K562 treated with DMSO at 1 percent for 4 hours (cell line): ENCODE results near the gene SPEM2. TPM values are rescaled to one million over a fixed set of nuclear protein-coding genes. Genes with fewer than 3 reads are reported as not detected.

Experiments used
- total RNA-seq: library from RNA; unstranded; fragments of 300-600 nt; gene quantifications from 2 replicates; pipeline ENCODE4 v1.2.3, GENCODE V29; 2022; ENCODE audit not compliant: insufficient read depth

Gene SPEM2
- not detected in 2 replicates for total RNA-seq

DNA sequence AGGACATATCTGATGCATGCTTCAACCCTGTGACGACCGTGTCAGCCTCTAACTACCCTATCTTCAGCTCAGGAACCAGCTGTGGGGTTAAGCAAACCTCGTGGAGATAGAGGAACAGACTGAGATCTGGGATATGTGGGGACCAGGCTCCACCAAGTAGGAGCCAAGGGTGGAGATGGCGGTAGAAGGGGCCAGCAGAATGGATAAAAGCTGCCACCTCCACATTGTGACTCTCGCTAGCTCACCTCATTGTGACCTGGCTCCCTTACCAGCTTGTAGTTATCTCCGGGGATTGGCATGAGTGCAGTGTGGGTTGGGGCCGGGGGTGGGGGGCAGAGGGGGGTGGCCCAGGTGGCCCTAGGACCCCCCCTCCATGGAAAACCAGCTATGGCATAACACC lies at the start of gene SPEM2:
SPEM2 (plus strand) TSS at position 301 of the 400 bp plus-strand sequence; CDS start at position 374, 73 bp downstream.

DNA sequence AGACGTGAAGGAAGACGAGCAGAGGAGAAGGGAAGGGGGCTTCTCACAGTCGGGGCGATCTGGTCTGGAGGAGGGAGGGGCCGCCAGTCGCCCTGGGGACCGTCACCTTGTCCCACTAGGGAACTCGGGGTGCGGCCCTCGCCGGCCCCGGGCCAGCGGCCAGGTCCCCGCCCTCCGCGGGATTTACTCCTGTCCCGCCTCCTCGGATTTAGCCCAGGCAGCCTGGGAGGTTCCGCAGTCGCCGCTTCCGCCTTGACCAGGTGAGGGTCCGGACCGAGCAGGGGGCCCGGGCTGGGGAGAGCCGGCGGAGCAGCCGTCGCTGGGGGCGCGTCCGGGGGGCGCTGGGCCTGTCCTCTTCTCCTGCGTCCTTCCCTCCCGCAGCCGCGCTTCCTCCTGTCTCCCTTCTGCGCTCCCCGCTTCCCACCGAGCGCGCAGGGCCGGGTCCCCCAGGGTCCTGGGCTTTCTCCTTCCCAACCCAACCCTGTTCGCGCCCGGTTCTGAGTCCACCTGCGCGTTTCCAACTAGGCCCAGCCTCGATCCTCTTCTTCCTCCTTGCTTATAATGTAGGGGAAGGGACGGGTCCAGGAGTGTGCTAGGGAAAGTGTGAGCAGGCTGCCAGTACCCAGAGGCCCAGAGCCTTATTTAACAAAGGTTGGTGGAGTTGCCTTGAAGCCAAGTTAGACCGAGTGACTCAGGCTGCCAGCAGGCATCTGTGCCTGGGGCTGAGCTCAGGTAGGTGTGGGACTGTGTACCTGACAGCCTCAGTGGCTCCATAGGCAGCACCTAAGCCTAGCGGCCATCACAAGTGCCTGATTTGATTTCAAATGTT lies 44.3 kb upstream of the SPEM2 start, which contains the start of gene TNK1:
TNK1 (plus strand) TSS at position 235 of the 829 bp plus-strand sequence. CDS start 1,838 bp downstream, outside the sequence.

DNA sequence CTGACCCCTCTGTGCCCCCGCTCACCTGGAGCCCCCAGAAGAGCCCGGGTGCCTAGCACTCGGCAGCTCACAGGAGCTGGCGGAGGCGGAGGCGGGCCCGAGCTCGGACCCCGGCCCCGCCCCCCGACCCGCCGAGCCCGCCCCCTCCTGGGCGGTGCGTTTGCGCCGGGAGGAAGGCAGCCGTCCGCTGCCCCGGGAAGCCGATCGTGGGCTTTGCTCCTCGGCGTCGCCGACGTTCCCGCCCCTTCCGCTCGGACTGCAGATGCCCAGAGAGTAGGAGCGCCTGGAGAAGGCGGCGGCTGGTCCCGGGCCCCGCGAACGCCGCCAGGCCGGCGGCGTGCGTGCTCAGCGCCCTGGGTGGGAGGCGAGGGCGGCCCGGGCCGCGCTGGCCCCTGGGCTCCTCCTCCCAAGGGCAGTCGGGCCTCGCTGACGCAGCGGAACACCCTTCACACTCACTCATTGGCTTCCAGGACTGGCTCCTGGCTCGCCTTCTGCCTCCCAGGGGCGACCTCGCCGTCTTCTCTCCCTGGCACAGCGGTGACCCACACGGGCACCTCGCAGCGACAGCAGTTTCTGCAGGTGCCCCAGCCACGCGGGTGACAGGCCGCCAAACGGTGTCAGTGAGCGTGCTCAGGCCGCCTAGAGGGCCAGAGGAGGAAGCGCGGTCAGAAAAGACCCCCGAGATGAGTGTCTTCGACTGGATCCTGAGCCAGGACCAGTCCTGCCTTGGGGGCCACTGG lies 30.8 kb upstream of the SPEM2 start, which contains the start of gene PLSCR3:
PLSCR3 (minus strand) TSS at position 74 of the 740 bp plus-strand sequence. CDS start 415 bp downstream, outside the sequence.

DNA sequence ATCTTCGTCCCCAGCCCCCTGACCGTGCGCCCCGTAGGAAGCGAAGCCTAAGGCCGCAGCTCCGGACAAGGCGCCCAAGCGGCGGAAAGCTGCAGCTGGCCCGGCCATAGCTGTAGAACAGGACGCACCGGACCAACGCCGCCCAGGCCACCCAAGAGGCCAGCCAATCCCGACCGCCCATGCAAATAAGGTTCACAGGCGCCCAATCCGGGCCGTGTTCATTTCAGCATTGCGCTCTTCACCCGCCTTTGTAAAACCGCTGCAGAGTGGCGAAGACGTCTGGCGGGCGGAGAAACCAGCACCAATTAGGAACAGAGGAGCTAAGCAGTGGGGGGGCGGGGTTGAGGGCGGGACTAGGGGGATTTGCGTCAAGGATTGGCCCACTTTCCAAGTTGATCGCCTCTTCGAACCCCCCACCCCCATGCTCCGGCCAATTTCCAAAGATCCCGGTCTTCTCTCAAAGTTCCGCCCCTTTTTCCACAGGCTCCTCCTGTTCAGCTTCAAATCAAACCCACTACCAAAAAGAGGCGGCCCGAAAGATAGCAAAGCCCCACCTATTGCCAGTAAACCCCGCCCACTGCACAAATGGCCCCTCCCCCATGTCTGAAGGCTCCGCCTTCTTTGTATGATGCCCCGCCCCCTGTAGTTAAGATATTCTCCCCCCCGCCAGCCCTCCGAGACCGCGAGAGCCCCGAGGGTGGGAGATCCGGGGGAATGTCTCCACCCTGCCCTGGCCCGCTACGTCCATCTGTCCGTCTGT lies 21.3 kb upstream of the SPEM2 start, which contains the start of gene TMEM256:
TMEM256 (minus strand) TSS at position 121 of the 760 bp plus-strand sequence; CDS start at position 108, 13 bp downstream.

DNA sequence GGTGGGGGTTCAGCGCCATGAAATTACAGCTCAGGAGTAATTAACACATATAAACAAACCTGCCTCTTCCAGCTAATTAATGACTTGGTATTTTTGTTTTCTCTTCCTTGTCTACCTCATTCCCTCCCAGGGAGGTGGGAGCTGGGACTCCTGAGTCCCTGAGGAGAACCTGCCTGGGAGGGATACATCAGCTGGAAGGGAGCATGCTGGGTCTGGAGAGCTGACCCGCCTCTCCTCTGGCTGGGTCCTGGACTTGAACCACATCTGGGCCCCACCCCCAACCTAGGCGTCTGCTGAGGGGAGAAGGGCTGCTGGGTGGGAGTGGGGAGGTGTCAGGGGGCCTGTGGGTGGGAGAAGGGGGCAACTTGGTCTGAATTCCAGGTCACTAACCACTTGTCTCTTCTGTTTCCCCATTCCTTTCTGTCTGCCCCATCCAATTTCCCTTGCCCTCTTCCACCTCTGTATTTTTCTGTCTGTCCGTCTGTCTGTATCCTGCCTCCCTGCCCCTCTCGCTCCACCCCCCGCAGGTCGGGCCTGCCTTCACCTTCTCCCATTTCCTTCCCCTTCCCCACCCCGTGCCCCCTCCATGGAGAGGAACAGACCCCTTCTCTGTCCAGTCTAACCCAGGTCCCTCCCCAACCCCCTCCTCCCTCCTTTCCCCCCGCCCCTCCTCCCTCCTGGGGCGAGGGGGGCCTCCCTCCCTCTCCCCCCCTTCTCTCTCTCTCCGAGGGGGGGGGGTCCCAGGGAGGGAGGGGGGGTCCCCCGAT lies 17.7 kb upstream of the SPEM2 start, which contains the start of gene NLGN2:
NLGN2 (plus strand) TSS at position 361 of the 767 bp plus-strand sequence. CDS start 411 bp downstream, outside the sequence.

DNA sequence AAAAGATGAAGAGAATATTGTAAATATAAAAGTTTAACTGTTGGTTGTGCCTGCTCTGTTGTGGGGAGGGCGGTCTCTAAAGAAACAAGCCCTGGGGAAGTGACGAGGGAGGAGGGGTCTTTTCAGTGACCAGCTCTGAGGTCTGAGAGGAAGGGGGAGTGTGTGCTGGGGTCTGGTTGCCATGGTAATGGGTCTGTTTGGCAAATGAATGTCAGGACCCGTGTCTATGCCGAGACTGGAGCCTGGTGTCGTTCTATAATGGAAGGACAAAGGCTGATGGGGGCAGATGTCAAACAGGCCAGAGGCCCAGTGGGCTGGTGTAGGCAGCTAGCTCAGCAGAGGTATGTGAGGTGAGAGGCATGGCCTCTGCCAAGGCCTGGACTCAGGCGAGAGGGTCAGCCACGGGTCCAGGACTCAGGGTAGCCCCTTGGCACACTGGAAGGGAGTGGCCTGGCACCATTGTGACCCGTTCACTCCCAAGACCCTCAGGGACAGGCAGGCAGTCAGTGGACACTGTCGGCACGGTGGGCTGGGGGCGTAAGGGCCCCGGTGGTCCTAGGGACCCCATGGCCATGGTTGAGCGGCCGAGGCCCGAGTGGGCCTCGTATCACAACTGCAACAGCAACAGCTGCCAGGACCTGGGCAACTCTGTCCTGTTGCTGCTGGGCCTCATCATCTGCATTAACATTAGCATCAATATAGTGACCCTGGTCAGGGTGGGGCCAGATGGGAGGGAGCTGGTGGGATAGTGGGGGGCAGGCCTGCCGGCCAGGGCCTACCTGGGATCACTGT lies 5.4 kb upstream of the SPEM2 start, which contains the start of gene SPEM1:
SPEM1 (plus strand) TSS at position 506 of the 792 bp plus-strand sequence; CDS start at position 567, 61 bp downstream.

DNA sequence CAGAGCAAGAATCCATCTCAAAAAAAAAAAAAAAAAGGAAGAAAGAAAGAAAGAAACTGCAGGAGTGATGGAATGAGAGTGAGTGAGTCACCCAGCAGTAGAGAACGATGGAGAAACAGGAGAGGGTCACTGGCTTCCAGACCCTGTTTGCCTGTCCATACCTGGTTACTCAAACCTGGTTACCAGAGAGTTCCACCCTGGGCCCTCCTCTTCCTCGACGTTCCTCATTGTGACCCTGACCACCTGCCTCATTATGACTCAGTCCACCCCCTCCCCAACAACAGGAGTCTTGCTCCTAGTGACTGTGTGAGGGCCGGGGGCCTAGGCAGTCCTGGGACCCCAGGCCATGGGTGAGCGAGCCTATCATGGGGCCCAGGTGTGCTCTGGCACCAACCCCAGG lies 3.1 kb downstream of the SPEM2 start, which contains the start of gene SPEM3:
SPEM3 (plus strand) TSS at position 301 of the 400 bp plus-strand sequence; CDS start at position 347, 46 bp downstream.

DNA sequence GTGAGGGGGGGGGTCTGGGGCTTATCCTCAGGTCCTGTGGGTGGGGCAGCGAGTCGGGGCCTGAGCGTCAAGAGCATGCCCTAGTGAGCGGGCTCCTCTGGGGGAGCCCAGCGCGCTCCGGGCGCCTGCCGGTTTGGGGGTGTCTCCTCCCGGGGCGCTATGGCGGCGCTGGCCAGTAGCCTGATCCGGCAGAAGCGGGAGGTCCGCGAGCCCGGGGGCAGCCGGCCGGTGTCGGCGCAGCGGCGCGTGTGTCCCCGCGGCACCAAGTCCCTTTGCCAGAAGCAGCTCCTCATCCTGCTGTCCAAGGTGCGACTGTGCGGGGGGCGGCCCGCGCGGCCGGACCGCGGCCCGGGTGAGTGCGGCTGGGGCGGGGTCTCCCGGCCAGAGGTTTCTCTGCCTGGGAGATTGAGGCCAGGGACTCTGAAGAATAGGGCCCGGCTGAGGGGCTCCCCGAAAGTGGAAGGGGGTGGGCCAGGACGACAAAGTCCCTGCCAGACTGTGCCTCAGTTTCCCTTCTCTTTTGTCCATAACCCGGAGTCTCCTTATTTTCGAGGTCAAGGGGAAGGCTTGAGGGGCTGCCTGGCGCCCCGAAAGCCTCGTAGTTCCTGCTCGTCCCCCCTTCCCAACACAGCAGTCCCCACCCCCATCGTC lies 14.2 kb downstream of the SPEM2 start, which contains the start of gene FGF11:
FGF11 (plus strand) TSS at position 51 of the 651 bp plus-strand sequence; CDS start at position 160, 109 bp downstream.

DNA sequence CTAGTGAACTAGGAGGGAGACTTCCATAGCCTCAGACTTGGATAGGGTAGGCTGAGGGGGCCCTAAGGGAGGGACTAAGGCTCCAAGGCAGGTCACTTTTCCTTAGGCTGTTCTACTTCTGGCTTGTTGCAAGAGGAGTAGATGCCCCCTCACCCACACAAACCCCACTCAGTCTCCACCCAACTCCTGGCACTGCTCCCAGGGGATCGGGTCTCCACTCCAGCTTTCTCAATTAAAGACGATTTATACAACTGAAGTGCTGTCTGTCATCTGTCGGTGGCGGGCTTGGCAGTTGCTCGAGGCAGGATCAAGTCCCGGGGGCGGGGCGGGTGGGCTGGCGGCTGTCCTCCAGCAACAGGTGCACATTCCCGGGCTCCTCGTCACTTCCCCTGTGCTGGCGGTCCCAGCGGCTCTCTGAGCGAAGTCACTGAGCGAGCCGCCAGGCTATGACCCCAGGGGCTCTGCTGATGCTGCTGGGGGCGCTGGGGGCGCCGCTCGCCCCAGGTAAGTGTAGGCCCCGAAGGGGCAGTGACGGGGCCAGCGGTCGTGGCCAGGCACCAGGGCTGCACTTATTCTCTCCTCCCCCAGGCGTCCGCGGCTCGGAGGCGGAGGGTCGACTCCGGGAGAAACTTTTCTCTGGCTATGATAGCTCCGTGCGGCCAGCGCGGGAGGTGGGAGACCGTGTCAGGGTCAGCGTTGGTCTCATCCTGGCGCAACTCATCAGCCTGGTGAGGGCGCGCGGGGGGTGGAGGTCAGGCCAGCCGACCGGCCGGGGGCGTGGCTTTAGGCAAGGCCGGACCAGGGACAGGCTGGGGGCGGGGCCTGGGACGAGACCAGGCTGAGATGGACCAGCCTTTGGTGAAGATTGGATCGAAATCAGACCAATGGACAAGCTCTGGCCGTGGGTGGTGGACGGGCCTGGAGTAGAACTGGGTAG lies 19.5 kb downstream of the SPEM2 start, which contains the start of gene CHRNB1:
CHRNB1 (plus strand) TSS at position 380 of the 937 bp plus-strand sequence; CDS start at position 447, 67 bp downstream.

Other genes starting within 250 kb of the SPEM2 start
- gene ASGR1, start 246.2 kb upstream of the SPEM2 start, total RNA-seq: 0.52 TPM in 1 of 2 replicates, not detected in the other
- gene DLG4, start 205.8 kb upstream of the SPEM2 start, total RNA-seq: 5.6 and 7.8 TPM in 2 replicates
- 284 and 290 TPM in 2 replicates for gene ACADVL, start 205.7 kb upstream of the SPEM2 start, total RNA-seq
- gene DVL2, start 191.1 kb upstream of the SPEM2 start, total RNA-seq: 46.3 and 47.3 TPM in 2 replicates
- gene PHF23, start 186.2 kb upstream of the SPEM2 start, total RNA-seq: 11.3 and 15.0 TPM in 2 replicates
- 256 and 265 TPM in 2 replicates for gene GABARAP, start 183.2 kb upstream of the SPEM2 start, total RNA-seq
- 77.2 and 80.6 TPM in 2 replicates for gene CTDNEP1, start 173.9 kb upstream of the SPEM2 start, total RNA-seq
- gene ELP5, start 173.4 kb upstream of the SPEM2 start, total RNA-seq: 46.9 and 57.4 TPM in 2 replicates
- 20.0 and 29.2 TPM in 2 replicates for gene CLDN7, start 163.1 kb upstream of the SPEM2 start, total RNA-seq
- 0.82 TPM in 1 of 2 replicates, not detected in the other for gene SLC2A4, start 143.9 kb upstream of the SPEM2 start, total RNA-seq
- gene YBX2, start 131.0 kb upstream of the SPEM2 start, total RNA-seq: not detected in 2 replicates
- 354 and 384 TPM in 2 replicates for gene EIF5A, start 118.0 kb upstream of the SPEM2 start, total RNA-seq
- 45.5 and 46.9 TPM in 2 replicates for gene GPS2, start 110.3 kb upstream of the SPEM2 start, total RNA-seq
- 8.2 and 13.1 TPM in 2 replicates for gene NEURL4, start 96.3 kb upstream of the SPEM2 start, total RNA-seq
- gene ACAP1, start 89.1 kb upstream of the SPEM2 start, total RNA-seq: 4.5 and 5.4 TPM in 2 replicates
- gene KCTD11, start 73.5 kb upstream of the SPEM2 start, total RNA-seq: 3.2 and 4.3 TPM in 2 replicates
- not detected in 2 replicates for gene TMEM95, start 70.5 kb upstream of the SPEM2 start, total RNA-seq
- gene TNK1, start 44.5 kb upstream of the SPEM2 start, total RNA-seq: 7.3 and 8.2 TPM in 2 replicates
- gene PLSCR3, start 31.1 kb upstream of the SPEM2 start, total RNA-seq: 7.7 and 10.7 TPM in 2 replicates
- 43.4 and 70.5 TPM in 2 replicates for gene TMEM256, start 21.5 kb upstream of the SPEM2 start, total RNA-seq
- 7.1 and 11.9 TPM in 2 replicates for gene NLGN2, start 17.8 kb upstream of the SPEM2 start, total RNA-seq
- not detected in 2 replicates for gene SPEM1, start 5.3 kb upstream of the SPEM2 start, total RNA-seq
- not detected in 2 replicates for gene SPEM3, start 3.2 kb downstream of the SPEM2 start, total RNA-seq
- 6.8 and 6.9 TPM in 2 replicates for gene TMEM102, start 9.8 kb downstream of the SPEM2 start, total RNA-seq
- gene FGF11, start 13.9 kb downstream of the SPEM2 start, total RNA-seq: 5.7 and 9.0 TPM in 2 replicates
- 8.1 and 9.3 TPM in 2 replicates for gene CHRNB1, start 19.4 kb downstream of the SPEM2 start, total RNA-seq
- 3.2 TPM in 2 replicates for gene ZBTB4, start 54.0 kb downstream of the SPEM2 start, total RNA-seq
- not detected in 2 replicates for gene SLC35G6, start 55.8 kb downstream of the SPEM2 start, total RNA-seq
- gene POLR2A, start 58.8 kb downstream of the SPEM2 start, total RNA-seq: 59.8 and 69.8 TPM in 2 replicates
- gene TNFSF12, start 123.4 kb downstream of the SPEM2 start, total RNA-seq: 1.7 and 2.1 TPM in 2 replicates
- gene TNFSF13, start 133.1 kb downstream of the SPEM2 start, total RNA-seq: 1.0 and 1.9 TPM in 2 replicates
- 36.6 and 40.6 TPM in 2 replicates for gene SENP3, start 136.3 kb downstream of the SPEM2 start, total RNA-seq
- 45.7 and 47.2 TPM in 2 replicates for gene CD68, start 154.0 kb downstream of the SPEM2 start, total RNA-seq
- gene MPDU1, start 158.2 kb downstream of the SPEM2 start, total RNA-seq: 82.7 and 83.4 TPM in 2 replicates
- 4.0 and 8.5 TPM in 2 replicates for gene SOX15, start 164.5 kb downstream of the SPEM2 start, total RNA-seq
- gene FXR2, start 189.3 kb downstream of the SPEM2 start, total RNA-seq: 40.7 and 49.2 TPM in 2 replicates
- 29.5 and 43.0 TPM in 2 replicates for gene SAT2, start 202.2 kb downstream of the SPEM2 start, total RNA-seq
- not detected in 2 replicates for gene SHBG, start 204.5 kb downstream of the SPEM2 start, total RNA-seq
- 2.0 and 3.5 TPM in 2 replicates for gene ATP1B2, start 225.3 kb downstream of the SPEM2 start, total RNA-seq